SHP77 (cell line): ENCODE data around the gene JADE2.
"Not testable (repeated sequence)": the region's sequence is repeated elsewhere in the genome, so short reads cannot be mapped to it uniquely, and the experiment has no call there.

Source experiments
- DNase-seq, 2 experiments: peaks; one replicate each; lab custom pipeline; 2025; lab: John Stamatoyannopoulos, UW

JADE2 gene

DNA sequence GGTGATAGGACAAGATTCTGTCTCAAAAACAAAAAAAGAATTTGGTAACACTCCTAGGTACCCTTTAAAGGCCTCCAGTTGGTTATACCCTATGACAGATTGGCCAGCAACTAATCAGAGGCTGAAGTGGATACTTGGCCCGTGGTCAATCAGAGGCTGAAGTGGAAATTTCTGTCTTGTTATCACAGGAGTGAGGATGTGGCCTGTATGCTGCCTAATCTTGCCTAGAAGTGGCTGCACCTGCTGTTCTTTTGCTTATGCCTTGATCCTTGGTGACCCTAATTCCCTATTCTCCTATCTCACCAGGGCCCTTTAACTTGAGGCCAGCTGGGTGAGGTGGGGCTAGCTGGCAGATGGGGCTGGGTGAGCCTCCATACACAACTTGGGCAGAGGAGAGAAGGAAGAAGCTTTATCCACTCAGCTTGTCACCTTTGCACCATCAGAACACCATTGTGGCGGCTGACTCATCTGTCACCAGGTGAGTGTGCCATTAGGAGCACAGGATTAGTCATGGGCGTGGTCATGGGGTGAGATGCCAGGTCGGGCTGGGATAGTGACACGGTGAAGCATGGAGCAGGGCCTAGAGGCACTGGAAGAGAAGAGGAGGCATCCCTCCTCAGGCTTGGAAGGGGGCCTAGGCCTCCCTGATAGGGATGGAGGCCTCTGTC, 65.7 kb downstream of the JADE2 start:
- no peak for DNase-seq

GRCh38 chr5:134592141-134592746, 66.8 kb downstream of the JADE2 start:
- no peak for DNase-seq

DNA sequence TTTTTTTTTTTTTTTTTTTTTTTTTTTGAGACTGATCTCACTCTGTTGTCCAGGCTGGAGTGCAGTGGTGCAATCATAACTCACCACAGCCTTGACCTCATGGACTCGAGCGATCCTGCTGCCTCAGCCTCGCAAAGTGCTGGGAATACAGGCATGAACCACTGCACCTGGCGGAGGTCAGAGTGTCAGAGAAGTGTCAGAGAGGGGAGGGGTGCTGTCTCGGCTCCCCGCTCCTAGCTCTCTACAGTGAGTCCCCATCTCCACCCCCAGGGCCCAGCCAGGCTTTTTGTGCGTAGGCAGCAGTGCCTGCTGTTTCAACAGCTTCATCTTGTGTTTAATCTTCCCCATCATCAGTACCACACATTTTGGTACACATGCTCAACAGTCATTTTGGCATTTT, 68.9 kb downstream of the JADE2 start:
- DNase-seq, result no peak

DNA sequence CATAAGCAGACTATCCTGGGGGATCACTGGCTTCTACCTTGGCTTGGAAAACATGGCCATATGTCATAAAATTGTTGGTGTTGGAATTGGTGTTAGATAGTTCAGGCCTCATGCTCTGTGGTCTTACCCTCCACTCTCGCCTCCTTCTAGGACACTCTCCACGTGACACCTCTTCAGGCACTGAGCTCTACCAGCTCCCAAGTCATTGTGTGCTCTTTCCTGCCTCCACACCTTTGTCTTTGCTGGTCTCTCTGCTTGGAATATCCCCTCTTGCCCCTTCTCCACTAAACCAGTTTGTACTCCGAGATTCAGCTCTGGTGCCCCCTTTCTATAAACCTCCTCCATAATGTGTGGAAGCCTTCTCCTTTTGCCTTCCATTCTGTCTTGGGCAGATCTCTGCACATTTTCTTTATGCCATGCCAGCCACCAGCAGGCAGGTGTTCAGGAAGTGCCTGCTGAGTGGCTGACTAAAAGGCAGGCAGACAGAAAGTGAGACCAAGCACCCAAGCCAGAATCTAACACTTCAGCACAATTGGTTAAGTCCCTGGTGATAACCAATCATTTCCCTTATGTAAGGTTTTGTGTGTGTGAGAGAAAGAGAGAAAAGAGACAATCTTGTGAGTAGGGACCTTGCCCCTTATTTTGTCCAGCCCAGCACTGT, 69.5 kb downstream of the JADE2 start:
- no peak for DNase-seq

DNA sequence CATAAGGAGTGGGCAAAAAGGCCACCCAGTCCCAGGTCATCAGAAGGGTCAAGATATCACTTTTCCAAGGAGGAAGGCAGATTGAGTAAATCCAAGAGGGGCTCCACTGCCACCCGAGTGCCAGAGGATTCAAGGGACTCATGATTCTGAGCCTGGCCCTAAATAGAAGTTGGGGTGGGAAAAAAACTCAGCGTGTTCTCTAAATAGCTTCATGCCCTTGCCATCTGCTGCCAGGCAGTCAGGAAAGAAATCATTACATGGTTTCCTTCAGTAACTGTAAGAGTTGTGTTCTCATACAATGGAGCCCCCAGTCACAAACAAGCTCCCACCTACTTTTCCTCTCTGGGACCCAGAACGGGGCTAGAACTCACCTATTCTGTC, 70.0 kb downstream of the JADE2 start:
- DNase-seq, result no peak

GRCh38 chr5:134599820-134600219, 74.3 kb downstream of the JADE2 start:
- not testable (repeated sequence) for DNase-seq

GRCh38 chr5:134600600-134600999, 75.1 kb downstream of the JADE2 start:
- DNase-seq, result no peak

GRCh38 chr5:134603059-134603458, 77.6 kb downstream of the JADE2 start:
- DNase-seq, result no peak

- no peak for DNase-seq
Observed at GRCh38 chr5:134604908-134605307, 79.4 kb downstream of the JADE2 start.

GRCh38 chr5:134606726-134607125, 81.3 kb downstream of the JADE2 start:
- no peak for DNase-seq

- DNase-seq, result no peak
Observed at GRCh38 chr5:134608555-134608954, 83.1 kb downstream of the JADE2 start.

DNA sequence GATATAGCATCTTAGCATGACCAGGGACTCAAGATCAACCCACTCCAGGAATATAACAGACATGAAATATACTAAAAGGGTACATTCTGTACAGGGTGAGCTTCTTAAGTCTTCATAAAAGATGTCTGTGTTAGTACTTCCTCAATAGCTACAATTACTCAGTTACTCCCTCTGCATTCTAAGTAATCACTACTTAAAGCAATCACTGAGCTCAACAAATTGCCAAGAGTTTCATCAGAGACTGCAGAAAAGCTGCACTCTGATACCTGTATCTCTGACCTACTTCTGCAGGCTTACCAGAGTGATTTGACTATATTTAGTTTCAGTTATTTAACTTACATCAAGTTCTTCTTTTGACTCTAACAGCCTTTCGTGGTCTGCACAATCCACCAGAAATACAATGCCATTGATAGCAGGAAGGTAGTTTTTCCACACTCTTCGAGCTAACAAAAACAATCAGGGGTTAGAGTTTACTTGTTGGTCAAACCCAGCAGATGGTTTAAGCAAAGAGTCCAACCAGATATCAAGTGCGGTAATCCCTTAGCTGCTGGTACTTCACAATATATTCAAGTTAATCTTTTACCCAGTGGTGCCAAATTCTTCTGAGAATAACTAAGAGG, 83.9 kb downstream of the JADE2 start:
- DNase-seq, result no peak

DNA sequence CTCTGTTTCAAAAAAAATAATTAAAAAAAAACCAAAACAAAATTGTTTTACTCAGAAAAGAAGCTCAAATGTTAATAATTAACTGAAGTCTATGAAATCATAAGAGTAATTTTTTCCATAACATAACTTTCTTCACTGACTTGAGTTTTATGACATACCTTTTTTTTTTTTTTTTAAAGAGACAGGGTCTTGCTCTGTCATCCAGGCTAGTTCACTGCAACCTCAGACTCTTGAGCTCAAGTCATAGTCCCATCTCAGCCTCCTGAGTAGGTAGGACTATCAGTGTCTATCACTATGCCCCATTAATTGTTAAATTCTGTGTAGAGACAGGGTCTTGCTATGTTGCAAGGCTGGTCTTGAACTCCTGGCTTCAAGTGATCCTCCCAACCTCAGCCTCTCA, 85.3 kb downstream of the JADE2 start:
- no peak for DNase-seq

DNA sequence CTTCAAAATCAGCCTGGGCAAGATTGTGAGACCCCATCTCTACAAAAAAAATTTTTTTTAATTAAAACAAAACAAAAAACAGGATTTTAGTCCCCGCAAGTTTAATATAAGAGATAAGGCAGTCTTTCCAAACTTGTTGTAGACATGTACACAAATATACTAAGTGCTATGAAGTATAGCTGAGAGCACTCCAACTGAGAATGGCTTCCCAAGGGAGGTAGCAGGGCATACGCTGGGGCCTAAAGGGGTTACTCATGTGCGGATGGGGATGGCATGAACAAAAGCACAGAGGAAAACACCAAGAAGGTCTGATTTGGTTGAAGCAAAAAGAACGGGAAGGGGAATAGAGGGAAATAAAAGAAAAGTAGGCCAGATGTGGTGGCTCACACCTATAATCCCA, 86.0 kb downstream of the JADE2 start:
- DNase-seq, result no peak

DNA sequence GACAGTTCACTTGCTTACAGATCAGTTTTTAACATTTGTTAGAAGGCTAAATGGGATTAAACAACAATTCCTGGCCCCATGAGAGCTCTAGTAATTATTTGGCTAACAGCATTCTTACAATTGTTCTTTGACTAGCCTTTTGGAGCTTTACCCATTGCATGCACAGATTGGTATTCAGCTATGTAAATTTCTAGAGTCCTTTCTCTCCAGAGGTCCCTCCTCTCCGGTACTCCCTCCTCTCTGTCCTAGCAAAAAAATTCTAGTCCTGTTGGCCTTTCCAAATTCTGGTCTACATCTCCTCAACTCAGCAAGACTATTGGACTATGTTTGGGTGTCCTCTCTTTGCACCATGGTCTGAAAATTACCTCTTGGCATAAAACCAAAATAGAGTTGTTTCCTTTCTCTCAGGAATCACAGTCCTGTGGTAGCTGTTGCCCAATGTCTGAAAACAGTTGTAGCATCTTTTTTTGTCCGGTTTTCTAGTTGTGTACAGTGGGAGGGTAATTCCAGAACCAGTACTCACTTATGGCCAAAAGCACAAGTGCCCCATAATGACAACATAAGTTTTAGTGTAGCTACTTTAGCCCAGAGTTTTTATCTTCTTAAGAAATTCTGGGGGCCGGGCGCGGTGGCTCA, 89.1 kb downstream of the JADE2 start:
- DNase-seq, result no peak

GRCh38 chr5:134620634-134621033, 95.2 kb downstream of the JADE2 start:
- DNase-seq, result no peak

GRCh38 chr5:134625559-134625958, 100.1 kb downstream of the JADE2 start:
- DNase-seq, result no peak

GRCh38 chr5:134626369-134627014, 101.0 kb downstream of the JADE2 start:
- no peak for DNase-seq
